Medulla oblongata (tissue), 1 donor: ENCODE data around the gene EEFSEC.

Experiments
- DNase-seq: peaks from one replicate; pipeline ENCODE4 v3.0.0-alpha.2; 2015; ENCODE audit errors: extremely low spot score

EEFSEC gene

DNA sequence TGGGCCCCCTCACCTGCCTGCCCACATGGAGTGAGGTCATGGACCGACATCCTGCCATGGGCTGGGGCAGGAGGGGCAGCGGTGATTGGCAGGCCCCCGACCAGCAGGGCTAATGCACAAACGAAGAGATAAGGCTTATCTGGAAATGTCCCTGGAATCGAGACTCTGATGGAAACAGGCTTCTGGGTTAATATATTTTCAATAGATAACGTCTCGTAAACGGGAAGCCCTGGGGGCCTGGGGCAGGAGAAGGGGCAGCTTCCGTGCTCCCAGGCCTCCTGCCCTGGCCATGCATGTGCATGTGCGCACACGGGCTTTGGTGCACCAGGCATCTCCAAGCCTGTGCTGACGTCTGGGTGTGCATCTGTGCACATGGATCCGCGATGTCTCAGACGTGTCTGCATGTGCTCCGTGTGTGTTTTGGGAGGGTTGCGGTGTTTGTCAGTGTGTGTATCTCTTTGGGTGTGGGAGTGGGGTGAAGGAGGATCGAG lies 258.3 kb downstream of the EEFSEC start:
- DNase-seq: no peak

DNA sequence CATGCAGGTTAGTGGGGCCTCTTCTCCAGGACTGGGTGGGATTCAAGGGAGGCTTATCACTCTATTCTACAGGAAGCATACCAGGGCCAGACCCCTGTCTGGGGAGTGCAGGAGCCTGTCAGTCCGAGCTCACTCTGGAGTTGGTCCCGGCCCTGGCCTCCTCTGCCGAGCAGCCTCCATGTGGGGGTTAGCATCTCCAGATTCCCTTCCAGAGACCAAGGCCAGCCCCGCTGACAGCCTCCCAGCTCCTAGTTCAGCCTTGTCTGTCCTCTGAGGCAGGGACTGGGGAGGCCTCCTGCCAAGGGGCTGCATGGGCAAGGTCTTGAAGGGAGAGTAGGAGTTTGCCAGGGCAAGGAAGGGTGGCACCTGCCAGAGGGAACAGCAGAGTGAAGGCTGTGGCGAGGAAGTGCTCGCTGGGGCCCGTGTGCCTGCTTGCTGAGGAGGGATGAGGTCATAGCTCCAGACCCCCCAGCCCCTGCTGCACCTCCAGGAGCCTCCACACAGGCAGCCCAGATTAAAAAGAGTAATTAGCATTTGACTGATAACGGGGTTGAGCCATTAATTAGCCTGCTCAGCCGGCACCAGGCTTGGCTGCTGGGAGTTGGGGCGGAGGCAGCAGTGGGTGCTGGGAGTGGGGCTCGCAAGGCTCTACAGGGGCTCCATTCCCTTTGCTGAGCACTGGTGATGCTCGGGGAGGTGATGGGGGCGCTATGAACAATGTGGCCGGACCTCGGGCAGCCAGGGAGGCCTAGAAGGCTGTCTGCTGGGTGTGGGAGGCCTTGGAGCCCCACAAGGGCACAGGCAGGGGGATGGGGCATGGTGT lies 259.1 kb downstream of the EEFSEC start:
- DNase-seq: no peak

DNA sequence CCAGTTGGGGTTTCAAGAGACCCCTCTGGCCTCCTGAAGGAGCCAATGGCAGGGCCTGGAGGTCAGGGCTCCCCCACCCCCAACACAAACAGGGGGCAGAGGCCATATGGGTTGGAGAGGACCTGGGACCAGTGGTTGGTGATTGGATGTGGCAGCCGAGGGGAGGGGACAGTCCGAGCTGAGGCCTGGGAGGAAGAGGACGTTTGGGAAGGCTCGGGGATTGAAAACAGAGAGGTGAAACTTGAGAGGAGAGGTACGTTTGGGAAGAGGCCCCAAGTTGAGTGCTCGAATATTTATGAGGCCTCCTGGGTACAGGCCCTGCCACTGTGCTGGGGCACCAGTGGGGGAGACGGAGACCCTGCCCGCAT lies 259.7 kb downstream of the EEFSEC start:
- DNase-seq: no peak

DNA sequence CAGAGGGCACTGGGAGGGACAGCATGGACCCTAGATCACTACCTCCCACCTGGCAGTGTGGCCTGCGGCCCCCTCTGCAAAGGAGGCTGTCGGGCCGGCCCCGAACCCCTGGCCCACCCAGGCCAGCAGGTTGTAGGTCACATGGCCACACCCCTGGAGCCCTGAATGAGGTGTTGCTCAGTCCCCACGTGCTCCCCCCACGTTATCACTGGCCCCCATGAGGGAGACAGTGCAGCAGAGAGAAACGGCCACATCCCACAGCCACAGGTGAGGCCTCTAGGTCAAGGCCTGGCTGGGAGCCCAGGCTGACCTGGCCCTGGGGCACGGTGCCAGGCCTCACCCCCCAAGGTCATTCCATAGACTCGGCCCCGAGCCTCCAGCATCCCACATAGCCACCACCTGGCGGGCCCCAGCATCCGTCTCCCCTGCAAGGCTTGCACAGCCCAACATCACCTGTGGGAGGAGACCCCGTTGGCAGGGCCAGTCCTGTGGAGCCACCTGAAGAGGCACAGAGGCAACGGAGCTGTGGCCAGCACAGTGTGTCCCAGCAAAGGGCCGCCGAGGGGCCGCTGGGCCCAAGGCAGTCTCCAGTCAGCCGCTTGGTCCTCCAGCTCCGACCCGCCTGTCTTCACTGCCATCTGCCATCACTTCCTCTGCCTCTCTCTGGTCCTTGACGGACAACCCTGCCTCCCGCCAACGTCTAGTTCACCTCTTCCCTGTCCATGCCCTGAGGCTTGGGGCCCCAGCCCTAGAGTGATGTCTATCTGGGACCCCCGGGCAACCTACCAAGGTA lies 260.3 kb downstream of the EEFSEC start:
- DNase-seq: no peak

DNA sequence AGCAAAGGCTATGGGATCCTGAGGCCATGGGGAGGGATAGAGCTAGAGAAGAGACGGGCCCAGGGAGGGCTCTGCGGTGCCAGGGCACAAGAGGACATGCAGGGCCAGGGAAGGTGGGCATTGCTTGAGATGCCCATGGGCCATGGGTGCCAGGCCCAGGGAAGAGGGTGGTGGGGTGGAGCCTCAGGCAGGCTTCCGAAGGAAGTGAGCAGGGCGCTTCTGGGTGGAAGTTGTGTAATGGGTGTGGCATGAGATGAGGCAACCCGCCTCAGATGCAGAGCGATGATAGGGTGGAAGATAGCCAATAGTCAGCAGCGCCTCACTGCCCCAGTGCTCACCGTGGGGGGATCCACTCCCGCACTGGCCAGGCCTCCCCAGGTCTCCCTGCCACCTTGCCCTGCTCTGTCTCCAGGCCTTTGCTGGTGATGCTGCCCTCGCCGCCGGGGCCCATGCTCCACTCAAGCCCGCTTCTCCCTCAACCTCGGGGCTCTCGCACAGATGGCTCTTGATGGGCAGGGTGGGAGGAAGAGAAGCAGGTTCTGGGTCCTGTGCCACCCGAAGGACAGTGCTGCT lies 262.0 kb downstream of the EEFSEC start:
- DNase-seq: no peak

DNA sequence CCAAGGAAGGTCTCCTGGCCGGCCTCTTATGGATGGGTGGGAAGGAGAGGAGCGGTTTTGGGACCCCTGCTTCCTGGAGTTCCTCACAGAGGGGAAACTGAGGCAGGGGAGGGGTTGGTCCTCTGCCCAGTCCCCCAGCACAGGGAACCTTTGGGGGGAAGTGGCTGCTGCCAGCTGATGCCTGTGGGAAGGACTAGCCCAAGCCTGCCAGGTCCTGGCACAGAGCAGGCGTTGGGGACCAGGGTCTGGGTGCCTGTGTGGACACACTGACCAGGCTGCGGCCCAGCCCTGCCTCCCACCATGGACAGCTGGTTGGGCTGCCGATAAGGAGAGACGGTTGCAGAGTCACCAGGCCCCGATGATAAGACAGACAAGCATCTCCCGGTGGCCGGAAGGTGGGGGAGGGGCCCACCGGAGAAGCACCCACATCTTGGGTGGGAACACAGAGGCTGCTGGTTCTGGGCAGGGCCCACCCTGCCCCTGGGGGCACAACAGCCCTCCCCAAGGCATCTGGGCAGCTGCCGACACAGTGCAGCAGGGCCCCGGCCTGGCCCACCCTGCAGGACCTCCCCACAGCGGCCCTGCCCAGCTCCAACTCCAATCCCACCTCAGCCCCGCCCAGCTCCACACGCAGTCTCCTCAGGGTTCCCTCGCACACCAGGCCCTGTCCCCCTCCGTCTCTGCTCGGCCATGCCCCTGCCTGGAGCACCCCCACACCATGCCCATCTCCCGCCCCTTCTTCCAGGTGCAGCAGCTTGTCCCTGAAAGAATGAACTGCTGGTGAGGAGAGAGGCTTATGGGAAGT lies 262.7 kb downstream of the EEFSEC start:
- DNase-seq: no peak

DNA sequence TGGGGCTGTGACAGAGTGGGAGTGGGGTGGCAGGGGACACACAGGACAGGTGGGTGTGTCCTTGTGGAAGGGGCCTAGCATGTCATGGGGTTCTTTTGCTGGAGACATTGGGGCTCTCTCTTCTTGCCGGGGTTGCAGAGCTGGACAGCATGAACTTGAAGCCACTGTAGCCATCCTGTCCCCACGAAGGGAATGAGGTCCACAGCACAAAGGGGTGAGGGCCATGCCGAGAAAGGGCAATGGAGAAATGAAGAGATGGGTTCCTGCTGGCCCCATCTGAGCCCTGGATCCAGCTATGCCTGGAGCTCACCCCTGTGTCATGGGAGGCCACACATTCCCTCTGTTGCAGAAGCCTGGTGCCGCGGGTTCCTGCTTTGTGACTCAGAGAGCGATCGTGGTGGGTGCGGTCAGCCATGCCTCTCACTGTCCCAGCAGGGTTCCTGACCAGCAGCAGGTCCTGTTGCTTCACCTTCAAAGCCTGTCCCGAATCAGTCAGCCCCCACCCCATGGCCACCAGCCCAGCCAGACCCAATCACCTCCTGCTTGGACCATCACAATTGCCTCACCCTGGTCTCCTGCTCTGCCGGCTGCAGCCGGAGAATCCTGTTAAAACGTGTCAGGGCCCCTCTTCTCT lies 263.4 kb downstream of the EEFSEC start:
- no peak for DNase-seq

DNA sequence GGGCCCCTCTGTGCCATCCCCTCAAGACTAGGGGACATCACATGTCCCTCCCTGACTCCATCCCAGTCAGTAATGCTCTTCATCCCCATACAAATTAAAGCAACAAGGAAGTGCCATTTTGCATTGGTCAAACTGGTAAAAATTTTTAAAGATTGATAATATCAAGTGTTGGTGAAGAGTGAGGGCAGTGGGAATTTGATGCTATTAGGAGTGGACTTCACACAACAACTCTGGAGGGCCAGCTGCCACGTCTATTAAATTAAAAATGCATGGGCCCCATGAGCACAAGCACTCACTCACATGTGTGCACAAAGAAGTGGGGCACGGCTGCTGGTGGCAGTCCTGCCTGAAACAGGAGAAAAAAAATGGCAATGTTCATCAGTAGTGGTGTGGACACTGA lies 265.6 kb downstream of the EEFSEC start:
- DNase-seq: no peak

DNA sequence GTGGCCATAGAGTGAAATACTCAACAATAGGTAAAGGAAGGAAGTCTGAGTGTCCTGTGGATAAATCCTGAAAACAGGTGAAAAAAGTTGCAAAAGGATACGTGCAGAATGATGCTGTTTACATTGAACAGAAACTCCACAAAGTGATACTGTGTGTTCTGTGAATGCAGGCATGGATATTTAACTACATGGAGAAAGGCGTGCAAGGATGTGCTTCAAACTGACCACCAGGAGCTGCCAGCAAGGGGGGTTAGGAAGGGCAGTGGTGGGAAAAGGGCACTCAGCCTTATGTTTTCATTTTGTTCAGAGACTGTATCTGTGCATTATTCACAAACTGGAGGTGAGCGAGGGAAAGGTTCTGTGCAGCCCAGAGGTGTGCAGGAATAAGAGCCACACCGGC lies 266.0 kb downstream of the EEFSEC start:
- DNase-seq: no peak

DNA sequence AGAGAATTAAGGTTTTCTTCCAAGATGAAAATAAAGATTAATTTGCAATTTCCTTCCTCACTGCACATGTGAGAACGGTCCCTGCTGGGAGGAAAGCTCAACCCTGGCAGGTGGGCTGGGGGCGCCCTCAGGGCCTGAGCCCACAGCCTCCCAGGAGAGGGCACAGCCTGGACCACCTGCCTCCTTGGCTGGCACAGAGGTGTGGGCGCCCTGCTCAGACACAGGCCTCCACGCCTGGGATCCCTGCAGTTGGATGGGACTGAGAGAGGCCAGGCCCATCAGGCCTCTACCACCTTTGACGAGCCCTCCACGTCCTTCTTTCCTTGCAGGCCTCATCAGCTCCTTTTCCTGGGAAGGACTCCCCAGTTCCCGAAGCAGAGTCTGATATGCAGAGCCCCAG lies 267.0 kb downstream of the EEFSEC start:
- no peak for DNase-seq

DNA sequence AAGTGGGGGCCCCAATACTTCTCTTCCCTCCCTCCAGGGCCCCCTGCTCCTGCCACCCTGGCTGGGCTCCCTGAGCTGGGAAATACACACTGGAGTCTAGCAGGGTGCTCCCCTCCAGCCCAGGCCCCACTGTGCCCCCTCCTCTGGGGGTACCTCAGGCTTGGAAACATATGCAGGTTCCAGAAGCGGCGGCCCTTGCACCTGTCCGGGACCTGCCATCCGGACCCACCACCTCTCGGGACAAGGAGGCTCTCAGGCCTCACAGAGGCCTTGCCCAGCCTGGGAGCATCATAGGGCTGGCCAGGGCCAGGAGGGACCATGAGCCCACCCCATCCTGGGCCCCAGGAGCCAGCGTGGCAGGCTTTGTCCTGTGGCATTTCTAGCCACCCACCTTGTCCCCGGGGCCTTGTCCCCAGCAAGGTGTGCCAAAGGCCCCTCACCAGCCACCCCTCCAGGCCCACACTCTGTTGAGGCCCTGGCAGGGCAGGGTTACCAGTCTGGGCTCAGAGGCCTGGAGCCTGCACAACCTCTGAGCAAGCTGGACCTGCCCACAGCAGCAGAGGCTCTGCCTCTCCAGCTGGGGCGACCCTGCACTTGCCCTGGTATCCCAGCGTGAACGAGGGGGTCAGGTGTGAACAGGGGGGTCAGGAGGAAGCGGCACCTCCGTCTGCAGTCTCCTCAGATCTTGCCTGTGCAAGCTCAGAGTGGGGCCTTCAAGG lies 267.6 kb downstream of the EEFSEC start:
- no peak for DNase-seq

DNA sequence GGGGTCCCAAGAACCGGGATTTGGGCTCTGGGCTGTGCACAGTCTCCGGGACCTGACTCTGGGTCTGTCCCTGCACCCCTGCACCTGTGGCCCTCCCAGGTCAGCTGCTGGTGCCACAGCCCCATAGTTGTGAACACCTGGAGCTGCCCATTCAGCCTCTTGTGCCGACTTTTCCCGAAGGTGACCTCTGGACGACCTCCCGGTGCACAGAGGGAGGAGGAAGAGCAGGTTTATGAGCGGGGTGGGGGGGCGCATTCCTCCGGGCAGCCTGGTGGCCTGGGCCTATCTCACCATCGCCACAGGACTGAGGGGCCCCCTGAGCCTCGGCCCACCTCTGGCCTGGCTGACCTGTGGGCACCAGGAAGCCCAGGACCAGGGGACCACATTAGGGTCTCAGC lies 268.2 kb downstream of the EEFSEC start:
- no peak for DNase-seq

DNA sequence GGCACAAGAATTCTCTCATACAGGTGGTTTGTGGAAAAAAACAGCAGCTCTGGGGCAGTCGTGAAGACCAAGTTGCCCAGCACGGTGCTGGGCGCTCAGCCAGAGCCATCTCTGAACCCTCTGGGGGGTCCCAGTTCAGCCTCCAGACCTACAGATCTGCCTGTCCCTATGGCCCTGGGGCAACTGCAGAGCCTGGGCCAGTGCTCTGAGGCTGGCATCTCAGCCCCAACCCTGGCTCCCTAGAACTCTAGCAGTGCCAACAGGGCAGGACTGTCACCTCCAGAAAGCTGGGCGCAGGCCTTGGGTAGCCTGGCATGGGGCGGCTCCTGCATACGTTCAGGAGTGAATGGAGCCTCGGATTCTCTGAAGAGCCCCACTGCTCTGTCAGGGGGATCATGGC lies 268.7 kb downstream of the EEFSEC start:
- no peak for DNase-seq

DNA sequence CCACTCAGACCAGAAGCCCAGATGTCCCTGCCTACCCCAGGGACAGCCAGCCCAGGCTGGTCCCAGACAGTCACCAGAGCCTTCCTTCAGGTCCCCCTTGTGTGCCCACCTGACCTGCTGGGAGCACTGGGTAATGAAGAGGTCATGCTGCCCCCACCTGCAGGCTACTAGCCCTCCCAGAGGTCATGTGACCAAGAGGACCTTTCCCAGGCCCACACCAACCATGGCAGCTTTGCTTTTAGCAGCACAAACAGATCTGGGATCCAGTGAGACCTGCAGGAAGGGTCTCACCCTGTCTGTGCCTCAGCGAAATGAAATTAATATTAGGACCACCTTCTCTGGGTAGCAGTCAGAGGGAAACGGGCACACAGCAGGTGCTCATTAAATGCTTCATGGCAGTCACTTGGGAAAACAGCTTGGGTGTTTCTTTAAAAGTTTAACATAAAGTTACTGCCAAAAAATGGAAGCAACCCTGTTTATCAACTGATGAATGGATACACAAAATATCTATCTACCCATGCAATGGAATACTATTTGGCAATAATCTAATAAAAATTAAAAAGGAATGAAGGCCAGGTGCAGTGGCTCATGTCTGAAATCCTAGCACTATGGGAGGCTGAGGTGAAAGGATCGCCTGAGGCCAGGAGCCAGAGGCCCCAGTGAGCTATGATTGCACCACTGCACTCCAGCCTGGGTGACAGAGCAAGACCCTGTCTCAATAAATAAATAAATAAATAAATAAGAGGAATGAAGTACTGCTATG lies 269.7 kb downstream of the EEFSEC start:
- DNase-seq: no peak

DNA sequence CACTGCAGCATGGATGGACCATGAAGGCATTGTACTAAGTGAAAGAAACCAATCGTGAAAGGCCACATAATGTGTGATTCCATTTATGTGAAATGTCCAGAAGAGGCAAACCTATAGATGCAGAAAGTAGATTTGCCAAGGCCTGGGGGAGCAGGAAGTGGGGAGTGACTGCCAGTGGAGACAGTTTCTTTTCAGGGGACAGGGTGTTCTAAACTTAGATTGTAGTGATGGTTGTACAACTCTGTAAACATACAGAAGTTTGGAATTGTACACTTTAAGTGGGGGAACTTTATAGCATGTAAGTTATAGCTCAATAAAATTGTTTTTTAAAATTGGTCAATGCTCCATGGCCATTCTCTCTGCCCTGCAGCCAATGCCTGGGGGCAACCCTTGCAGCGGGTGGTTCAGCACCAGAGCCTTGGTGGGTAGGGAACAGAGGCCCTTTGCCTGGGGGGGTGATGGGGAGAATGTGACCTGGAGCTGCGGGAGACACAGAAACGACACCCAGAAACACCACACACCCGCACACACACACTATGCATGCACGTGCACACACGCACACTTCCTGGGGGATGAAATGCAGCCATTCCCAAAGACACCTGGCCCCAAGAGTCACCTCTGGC lies 270.4 kb downstream of the EEFSEC start:
- no peak for DNase-seq

DNA sequence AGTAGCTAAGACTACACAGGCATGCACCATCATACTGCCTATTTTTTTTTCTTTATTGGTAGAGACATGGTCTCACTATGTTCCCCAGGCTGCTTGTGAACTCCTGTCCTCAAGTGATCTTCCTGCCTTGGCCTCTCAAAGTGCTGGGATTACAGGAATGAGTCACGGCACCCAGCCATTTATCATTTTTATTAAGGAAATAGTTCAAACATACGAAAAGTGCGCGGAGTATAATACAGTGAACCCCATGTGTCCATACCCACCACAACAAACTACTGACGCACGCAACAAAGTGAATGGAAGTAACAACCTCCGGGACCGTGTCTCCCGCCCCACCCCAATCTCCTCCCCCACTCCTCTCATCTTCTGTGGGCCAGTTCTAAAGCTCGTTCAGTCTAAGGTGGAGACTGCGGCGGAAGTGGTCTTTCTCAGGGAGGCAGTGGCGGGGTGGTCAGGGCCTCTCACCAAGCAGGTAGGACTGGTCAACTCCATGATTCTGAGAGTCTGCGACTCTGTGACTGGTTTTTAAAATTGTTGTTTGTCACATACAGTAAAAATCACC lies 271.3 kb downstream of the EEFSEC start:
- DNase-seq: no peak

DNA sequence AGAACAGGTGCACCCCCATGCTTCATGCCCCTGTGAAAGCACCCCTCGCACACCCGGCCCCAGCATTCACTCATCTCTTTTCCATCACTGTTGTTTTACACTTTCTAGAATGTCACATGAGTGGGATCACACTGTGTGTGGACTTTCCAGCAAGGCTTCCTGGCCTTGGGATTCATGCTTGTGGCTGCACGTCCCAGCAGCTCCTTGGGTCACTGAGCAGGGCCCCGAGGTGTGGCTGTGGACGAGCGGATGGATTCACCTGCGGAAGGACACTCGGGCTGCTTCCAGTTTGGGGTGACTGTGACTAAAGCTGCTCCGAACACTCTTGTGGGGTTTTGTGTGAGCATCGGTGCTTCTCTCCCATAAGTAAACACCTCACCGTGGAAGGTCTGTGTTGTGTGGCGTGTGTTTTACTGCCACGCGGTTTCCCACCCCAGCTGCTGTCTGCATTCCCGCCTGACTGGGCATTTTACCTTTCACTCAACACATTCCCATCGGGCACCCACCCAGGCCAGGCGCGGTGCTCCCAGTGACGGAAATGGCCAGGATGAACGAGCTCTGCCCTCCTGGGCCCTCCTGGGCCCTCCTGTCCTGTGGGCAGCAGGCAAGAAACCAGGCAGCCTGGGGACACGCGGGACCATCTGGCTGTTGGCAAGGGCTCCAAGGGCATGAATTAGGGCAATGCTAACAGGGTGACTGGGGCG lies 272.0 kb downstream of the EEFSEC start:
- no peak for DNase-seq

DNA sequence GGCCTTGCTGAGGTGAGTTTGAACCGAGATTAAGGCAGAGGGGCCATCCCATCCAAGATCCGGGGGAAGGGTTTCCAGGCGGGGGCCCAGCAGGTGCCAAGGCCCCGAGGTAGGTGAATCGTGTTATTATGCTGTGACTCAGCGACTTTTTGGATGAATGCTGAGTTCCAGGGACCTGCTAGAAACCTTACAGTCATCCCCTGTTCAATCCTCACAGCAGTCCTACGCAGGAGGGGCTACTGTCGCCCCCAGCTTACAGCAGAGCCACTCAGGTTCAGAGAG lies 272.5 kb downstream of the EEFSEC start:
- no peak for DNase-seq
